HG03378 (cell line): ENCODE measurements around the gene NUPR1.
"Not testable (repeated sequence)": the region's sequence is repeated elsewhere in the genome, so short reads cannot be mapped to it uniquely, and the experiment has no call there.

ENCODE experiments used
- ATAC-seq: cut with Tn5 transposase; IDR thresholded peaks from one replicate; pipeline ENCODE4 v1.9.1; 2021; ENCODE audit warnings: mild to moderate bottlenecking, moderate library complexity; ENCODE audit not compliant: unreplicated experiment

NUPR1 gene

GRCh38 chr16:28499854-28500253 lies 38.9 kb downstream of the NUPR1 start:
- no peak for ATAC-seq

GRCh38 chr16:28498666-28499381 lies 40.0 kb downstream of the NUPR1 start:
- no peak for ATAC-seq

- ATAC-seq = no peak
Measured at GRCh38 chr16:28497861-28498599, 40.7 kb downstream of the NUPR1 start.

GRCh38 chr16:28497386-28497785 lies 41.4 kb downstream of the NUPR1 start:
- no peak for ATAC-seq

DNA sequence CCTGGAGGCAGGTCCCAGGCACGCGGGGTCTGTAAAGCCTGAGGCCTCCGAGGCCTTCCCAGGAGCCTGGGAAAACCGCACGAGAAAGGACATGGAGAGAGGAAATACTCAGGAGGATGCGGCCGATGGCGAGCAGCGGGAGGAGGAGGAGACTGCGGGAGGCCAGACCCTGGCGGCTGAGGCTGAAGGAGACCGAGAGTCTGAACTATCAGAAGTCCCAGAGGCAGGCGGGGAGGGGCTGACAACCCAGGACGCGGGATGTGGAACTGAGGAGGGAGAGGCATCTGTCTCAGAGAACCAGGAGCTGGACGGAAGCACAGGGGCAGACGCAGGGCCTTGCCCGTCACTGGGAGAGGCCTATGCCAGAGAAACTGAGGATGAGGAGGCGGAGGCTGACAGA lies 41.9 kb downstream of the NUPR1 start:
- no peak for ATAC-seq

DNA sequence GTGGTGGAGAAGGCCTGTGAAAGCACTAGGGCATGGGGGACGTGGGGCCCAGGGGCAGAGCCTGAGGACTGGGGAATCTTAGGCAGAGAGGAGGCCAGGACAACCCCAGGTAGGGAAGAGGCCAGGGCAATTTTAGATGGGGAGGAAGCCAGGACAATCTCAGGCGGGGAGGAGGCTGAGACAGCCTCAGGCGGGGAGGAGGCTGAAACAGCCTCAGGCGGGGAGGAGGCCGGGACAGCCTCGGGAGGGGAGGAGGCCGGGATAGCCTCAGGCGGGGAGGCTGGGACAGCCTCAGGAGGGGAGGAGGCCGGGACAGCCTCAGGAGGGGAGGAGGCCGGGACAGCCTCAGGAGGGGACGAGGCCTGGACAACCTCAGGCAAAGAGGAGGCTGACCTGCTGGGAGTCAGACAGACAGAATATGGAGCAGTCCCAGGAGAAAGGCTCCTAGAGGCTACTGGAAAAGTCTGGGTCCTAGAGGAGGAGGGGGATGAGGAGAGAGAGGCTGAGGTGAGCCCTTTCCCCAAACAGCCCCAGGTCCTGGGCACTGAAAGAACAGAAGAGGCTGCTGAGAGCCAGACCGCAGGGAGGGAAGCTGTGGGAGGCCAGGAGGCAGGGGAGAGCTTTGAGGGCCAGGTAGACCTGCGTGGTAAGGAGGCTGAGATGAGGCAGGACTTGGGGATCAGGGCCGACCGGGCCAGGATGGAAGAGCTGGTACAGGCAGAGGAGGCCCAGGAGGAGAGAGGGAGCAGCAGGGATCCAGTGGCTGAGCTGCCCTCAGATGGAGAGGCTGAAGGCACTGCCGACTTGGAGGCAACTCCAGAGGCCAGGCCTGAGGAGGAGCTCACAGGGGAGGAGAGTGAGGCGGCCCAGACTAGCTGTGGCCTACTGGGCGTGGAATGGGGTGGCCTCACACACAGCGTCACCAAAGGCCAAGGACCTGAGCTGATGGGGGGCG lies 42.7 kb downstream of the NUPR1 start:
- no peak for ATAC-seq

DNA sequence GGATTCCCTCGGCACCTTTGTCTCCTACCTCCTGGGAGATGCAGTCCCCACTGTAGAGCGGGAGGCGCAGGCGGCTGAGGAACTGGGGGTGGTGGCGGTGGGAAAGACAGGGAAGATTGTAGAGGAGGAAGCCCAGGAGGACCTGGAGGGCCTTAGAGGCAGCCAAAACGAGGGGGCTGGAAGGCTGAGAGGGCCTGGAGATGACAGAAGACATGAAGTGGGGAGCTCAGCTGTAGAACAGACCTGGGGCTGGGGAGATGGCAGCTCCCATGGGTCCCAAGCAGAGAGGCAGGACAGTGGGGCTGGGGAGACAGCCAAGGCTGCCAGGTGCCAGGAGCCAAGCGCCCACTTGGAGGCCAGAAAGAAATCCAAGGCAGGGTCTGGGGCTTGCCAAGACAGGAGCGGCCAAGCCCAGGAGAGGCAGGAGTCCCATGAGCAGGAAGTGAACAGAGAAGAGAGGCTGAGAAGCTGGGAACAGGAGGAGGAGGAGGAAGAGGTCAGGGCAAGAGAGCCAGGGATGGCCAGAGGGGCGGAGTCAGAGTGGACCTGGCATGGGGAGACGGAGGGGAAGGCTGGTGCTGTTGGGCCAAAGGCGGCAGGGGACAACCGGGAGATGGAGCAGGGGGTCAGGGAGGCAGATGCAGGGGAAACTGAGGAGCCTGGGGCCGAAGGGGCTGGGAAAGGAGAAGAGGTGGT lies 43.5 kb downstream of the NUPR1 start:
- no peak for ATAC-seq

GRCh38 chr16:28494121-28494851 lies 44.5 kb downstream of the NUPR1 start, which contains the start of gene APOBR:
TSS of gene APOBR (plus strand) at chr16:28494643. CDS start at chr16:28494682, 39 bp downstream.
- ATAC-seq = peak; percentile 46

- no peak for ATAC-seq
Measured at GRCh38 chr16:28492511-28492910, 46.3 kb downstream of the NUPR1 start.

GRCh38 chr16:28491970-28492474 lies 46.8 kb downstream of the NUPR1 start, which contains the start of gene CLN3:
TSS of gene CLN3 (minus strand) at chr16:28492074. CDS start at chr16:28491759, 315 bp downstream.
- ATAC-seq = peak; percentile 61

DNA sequence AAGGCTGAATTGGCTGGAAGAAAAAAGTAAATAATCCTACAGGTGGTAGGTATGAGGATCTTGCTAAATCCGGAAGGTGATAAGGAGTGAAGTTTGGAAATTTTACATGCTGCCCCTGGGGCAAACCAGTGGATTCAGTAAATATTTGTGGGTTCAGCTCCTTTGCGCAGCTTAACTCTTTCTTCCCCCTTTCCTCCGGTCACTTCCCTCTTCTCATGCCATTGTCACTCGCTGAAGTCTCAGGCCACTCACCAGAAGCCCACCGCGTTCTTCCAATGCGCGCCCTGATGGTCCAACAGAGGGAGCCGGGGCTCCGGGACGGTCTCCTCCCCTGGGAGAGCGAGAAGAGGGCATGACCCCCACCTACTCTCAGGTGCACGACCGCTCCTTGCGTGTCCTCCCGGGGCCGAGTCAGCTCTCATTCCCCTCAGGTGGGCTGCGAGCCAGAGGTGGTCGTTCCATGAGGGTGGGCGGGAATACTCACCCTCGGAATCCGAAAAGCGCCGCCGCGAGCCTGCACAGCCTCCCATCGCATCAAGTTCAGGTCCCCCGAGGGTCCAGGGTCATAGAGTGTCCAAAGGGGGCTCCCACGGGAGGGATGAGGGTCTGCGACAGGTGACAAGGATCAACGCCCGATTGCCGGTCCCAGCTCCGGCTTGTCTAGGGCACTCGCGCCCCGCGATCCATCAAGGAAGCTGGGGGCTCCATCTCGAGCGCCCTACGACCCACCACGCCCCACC lies 47.4 kb downstream of the NUPR1 start:
- peak; percentile 4 for ATAC-seq

DNA sequence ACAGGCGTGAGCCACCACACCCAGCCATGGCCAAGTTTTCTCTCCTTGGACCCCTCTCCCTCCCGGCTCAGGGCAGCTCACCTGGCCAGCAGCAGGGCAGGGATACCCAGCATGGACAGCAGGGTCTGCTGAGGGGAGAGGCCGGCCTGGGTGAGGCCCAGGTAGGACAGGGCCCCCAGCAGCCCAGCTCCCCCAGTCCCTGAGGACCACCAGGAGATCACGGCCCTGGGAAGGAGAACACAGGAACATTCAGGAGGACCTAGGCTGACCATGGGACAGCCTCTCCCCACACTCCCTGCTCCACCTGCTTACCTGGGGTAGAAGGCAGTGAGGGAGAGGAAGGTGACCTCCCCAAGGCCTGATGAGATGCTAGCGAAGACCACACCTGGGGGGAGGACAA lies 52.5 kb downstream of the NUPR1 start:
- no peak for ATAC-seq

GRCh38 chr16:28483361-28483760 lies 55.4 kb downstream of the NUPR1 start:
- not testable (repeated sequence) for ATAC-seq
